Hematopoietic multipotent progenitor cell (in vitro differentiated cells): Measurements from ENCODE around the gene SLC23A2. TPM values are rescaled to one million over a fixed set of nuclear protein-coding genes. Genes with fewer than 3 reads are reported as not detected.

Source experiments
- DNase-seq, 3 donors: peaks; one replicate each; pipeline ENCODE4 v3.0.0-alpha.2; 2011 to 2015; ENCODE audit warnings: low read depth in 2 of 3, low spot score in 2 of 3
- total RNA-seq: library from RNA; depleted of rRNA; stranded (reverse); fragments of >200 nt; gene quantifications from one replicate; pipeline ENCODE4 v1.2.3, GENCODE V29; 2012

The SLC23A2 gene
- total RNA-seq, 1 donor, result 21.0 TPM

- DNase-seq, result no peak
These were observed 172.3 kb downstream of the SLC23A2 start for GRCh38 chr20:4828830-4829513.

- DNase-seq, result no peak
These were observed 179.7 kb downstream of the SLC23A2 start for GRCh38 chr20:4821590-4821989.

DNA sequence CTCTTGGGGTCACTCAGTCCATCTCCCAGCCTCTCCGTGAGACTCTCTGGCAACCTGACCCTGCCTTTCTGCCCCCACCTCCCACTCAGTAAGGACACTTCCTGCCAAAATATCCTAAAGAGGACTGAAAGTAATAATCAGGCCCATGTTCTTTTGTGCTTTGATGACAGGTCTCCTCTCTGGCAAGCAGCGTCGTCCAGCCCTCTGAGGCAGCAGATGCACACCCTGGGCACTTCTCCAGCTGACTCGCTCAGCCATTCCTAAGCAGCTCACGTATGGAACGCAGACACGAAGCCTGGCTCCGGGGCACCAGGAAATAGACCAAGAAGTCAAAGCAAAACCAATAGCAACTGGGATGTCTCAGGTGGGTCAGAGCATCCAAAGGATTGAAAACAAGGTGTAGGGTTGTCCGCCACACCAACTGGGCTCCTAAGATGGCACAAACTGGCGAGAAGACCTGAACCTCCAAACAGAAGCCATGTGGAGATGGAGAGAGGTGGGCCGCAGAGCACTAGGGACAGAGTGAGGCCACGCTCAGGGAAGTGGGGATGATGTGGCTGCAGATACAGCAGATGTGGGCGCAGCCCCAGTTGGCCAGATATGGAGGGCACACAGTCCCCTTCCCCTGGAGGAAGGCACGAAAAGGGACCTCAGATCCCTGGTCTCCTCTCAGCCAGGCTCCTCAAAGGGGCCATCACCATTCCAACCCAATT, 180.3 kb downstream of the SLC23A2 start:
- no peak for DNase-seq

- no peak for DNase-seq
These were observed 181.4 kb downstream of the SLC23A2 start for GRCh38 chr20:4819901-4820300.

- DNase-seq, result no peak
These were observed 184.1 kb downstream of the SLC23A2 start for GRCh38 chr20:4817230-4817671.

- no peak for DNase-seq
These were observed 185.7 kb downstream of the SLC23A2 start for GRCh38 chr20:4815628-4816027.

DNA sequence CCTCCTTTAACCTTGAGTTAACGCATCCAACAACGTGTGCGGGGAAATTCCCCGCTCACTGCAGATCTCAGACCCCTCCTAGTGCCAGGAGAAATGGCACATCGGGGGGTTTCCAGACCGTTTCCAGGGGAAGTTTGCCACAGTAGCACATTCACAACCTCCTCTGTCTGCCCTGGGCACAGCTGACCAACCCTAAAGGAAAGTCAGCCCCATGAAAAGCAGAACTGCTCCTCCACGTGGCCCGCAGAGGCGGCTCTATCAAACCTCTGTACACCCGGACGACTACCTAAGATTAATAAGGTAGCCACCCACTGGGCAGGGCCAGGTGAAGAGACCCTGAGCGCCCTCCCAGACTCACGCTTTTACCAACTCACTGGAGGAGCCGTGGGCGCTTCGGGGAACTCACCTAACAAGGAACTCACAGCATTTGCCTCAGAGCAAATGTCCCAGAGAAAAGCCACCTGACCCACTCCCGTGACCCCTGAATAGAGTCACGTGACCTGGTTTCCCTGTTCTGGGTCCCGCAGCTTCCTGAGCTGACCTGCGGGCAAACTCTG, 186.5 kb downstream of the SLC23A2 start:
- peak in 2 of 3 donors; percentile 94 to 96 for DNase-seq

DNA sequence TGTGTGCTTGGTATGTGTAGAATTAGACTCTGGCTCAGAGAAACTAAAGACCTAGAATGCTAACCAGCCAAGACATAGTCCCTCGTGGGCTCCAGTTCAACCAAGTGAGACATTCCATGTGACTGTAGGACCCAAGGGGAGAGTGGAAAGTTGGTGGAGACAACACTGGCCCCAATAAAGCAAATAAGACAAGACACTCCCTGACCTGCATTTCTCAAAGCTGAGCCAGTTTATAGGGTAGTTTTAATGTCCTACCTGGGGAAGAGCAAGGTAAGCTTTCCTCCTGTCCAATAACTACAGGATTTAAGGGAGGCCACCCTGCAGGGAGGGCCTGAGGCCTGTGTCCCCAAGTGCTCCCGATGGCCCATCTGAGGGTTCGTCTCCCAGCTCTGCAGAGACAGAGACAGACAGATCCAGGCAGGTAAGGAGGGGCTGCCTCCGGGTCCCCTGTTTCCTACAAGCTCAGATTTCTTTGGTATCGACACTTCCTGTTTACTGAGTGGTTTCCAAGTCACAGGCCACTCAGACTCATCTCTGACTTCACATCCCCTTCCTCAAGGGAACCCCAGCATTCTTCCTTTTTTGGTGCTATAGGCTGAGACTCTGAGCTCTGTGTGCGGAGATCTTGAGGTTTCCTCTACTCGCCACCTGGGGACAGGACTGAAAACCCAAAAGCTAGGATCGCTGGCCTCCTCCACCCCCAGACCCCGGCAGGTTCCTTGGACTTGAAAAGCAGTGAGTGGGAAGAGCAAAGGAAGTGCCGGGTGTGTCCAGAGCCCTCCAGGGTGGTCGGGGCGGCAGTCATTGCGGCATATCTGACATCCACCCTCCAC, 187.2 kb downstream of the SLC23A2 start:
- DNase-seq, result peak; percentile 74 to 90 (median 89)

DNA sequence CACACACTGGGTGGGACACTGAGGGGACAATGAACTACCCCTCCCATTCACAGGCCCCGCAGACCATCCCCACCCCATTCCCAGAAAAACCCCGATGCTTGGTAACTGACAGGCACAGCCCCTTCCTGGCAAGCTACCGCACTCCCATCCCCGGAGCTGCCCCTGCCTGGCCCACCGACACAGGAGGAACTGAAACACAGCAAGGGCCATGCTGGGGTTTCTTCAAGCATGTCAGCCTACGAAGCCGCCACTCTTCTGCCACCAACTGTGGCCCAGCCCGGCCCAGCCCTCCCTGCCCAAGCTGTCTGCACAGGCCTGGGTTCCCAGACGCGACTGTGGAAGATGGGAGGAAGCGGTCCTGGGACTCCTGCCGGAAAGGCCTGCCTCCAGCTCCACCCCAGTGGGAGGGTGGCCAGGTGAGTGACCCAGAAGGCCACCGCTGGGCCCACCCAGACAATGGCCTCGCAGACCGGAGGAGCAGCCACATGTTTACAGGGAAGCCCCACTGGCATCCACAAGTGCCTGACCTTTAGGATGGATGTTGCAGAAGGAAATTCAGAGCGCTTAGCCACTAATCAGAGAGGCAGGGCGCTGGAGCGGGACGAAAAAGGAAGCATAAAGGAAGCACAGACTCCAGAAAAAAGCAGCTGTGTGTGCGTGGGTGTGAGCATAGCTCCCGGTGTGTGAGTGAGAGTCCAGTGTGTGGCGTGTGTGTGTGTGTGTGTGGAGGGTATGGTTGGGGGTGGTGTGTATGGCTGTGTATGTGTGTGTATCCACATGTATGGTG, 188.0 kb downstream of the SLC23A2 start:
- DNase-seq, result peak in 1 of 3 donors; percentile 28

GRCh38 chr20:4812641-4813075, 188.7 kb downstream of the SLC23A2 start:
- DNase-seq, result peak in 1 of 3 donors; percentile 66

GRCh38 chr20:4812216-4812615, 189.1 kb downstream of the SLC23A2 start:
- DNase-seq, result no peak

- DNase-seq, result peak in 2 of 3 donors; percentile 89 to 94
These were observed 189.6 kb downstream of the SLC23A2 start for GRCh38 chr20:4811661-4812181.

DNA sequence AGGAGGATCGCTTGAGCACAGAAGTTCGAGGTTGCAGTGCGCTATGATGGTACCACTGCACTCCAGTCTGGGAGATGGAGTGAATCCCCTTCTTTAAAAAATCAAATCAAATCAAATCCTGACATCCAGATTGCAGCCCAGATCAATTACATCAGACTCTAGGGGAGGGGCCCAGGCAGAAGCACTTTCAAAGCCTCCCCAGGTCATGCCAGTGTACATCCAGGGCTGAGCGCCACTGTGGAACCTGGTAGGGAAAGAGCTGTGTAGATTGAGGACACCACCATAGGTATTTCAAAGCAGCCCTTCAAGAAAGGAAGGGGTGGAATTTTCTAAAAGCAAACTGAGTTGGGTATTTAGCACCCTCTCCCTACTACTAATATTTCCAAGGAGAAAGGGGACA, 190.1 kb downstream of the SLC23A2 start:
- no peak for DNase-seq

GRCh38 chr20:4810426-4811019, 190.8 kb downstream of the SLC23A2 start:
- DNase-seq, result no peak

DNA sequence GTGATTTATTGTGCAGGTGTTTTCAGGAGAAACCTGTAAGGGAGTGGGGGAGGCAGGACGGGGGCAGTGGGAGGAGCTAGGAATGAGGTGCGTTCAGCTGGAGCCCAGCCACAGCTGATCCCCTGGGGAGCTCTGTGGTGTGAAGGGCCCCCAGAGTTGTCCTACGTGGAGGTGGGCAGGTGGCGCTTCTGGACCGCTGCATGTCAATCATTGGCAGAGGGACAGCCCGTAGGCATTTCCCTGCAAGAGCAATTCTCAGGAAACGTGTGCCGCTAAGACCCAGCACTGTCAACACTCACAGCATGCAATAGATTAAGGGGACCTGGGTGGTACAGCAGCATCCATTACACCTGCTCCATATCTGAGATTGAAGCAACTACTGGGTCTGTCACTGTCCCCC, 191.6 kb downstream of the SLC23A2 start:
- DNase-seq, result peak in 1 of 3 donors; percentile 39

DNA sequence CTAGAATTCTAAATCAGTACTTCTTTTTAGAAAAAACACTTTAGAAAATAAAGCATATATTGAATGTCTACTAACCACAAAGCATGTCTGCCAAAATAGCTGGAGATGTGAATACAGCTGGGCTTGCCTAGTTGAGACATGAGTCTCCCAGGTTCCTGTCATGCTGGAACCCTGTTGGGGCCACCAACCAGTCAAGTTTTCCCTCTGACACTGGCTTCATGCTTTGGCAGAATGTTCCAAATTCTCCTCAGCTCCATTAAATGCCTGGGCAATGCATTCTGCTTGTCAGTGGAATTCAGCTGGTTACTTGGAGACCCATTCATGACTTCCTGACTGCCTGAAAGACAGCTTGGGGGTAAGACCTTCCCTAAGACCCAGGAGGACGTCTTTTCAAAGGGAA, 192.4 kb downstream of the SLC23A2 start:
- DNase-seq, result no peak

GRCh38 chr20:4805663-4806449, 195.5 kb downstream of the SLC23A2 start:
- DNase-seq, result no peak

- DNase-seq, result no peak
These were observed 198.8 kb downstream of the SLC23A2 start for GRCh38 chr20:4802527-4802926.
